GM12875 (cell line): ENCODE results near the gene GRIN1.
A peak's percentile ranks its signal among the peaks of the same experiment; 100 is the strongest.

Experiments used
- H3K4me3 ChIP-seq: one replicate; pipeline ENCODE4 v1.5.1; 2011; ENCODE audit warnings: low read depth, low read length, control low read depth
- TF ChIP-seq, protein P1 (sequence below): IDR thresholded peaks from 2 replicates; pipeline ENCODE4 v1.5.1; 2011; ENCODE audit warnings: low read depth, mild to moderate bottlenecking, control low read depth, inconsistent platforms, low read length, moderate library complexity, borderline replicate concordance; ENCODE audit not compliant: insufficient read depth

Gene GRIN1

DNA sequence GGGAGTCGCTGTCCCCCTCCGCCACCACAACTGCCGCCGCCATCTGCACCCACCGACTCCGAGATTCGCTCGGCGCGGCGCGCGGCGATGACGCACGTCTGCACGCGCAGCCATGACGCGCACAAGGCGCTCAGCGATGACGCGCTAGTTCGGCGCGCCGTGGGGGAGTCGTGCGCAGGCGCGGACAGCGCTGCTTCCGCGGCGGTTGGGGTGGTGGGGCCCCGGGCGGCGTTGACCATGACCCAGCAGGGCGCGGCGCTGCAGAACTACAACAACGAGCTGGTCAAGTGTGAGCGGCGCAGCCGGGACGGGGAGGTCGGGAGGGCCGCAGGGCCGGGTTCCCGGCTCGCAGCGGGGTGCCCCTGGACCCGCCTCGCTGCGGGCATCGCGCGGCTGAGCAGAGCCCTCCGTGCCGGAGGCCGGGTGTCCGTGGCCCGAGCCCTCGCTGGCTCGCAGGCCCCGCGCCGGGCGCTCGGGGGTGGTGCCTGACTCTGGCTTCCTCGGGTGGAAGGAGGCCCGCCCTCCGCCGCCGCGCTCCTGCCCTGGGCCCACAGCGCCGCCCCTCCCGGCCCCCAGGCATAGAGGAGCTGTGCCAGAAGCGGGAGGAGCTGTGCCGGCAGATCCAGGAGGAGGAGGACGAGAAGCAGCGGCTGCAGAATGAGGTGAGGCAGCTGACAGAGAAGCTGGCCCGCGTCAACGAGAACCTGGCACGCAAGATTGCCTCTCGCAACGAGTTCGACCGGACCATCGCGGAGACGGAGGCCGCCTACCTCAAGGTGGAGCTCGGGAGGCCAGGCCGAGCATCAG is 49.7 kb downstream of the GRIN1 start, which contains the start of the genes ANAPC2 and SSNA1:
TSS of gene ANAPC2 (minus strand) at position 71 of the 807 bp plus-strand sequence. CDS start at position 43, 28 bp downstream.
TSS of gene SSNA1 (plus strand) at position 187 of the 807 bp plus-strand sequence. CDS start at position 238, 51 bp downstream.
- TF ChIP-seq, protein P1, sequence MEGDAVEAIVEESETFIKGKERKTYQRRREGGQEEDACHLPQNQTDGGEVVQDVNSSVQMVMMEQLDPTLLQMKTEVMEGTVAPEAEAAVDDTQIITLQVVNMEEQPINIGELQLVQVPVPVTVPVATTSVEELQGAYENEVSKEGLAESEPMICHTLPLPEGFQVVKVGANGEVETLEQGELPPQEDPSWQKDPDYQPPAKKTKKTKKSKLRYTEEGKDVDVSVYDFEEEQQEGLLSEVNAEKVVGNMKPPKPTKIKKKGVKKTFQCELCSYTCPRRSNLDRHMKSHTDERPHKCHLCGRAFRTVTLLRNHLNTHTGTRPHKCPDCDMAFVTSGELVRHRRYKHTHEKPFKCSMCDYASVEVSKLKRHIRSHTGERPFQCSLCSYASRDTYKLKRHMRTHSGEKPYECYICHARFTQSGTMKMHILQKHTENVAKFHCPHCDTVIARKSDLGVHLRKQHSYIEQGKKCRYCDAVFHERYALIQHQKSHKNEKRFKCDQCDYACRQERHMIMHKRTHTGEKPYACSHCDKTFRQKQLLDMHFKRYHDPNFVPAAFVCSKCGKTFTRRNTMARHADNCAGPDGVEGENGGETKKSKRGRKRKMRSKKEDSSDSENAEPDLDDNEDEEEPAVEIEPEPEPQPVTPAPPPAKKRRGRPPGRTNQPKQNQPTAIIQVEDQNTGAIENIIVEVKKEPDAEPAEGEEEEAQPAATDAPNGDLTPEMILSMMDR = peak; percentile 56
- peak within 1 kb of the TSS; percentile 84 for H3K4me3 ChIP-seq

DNA sequence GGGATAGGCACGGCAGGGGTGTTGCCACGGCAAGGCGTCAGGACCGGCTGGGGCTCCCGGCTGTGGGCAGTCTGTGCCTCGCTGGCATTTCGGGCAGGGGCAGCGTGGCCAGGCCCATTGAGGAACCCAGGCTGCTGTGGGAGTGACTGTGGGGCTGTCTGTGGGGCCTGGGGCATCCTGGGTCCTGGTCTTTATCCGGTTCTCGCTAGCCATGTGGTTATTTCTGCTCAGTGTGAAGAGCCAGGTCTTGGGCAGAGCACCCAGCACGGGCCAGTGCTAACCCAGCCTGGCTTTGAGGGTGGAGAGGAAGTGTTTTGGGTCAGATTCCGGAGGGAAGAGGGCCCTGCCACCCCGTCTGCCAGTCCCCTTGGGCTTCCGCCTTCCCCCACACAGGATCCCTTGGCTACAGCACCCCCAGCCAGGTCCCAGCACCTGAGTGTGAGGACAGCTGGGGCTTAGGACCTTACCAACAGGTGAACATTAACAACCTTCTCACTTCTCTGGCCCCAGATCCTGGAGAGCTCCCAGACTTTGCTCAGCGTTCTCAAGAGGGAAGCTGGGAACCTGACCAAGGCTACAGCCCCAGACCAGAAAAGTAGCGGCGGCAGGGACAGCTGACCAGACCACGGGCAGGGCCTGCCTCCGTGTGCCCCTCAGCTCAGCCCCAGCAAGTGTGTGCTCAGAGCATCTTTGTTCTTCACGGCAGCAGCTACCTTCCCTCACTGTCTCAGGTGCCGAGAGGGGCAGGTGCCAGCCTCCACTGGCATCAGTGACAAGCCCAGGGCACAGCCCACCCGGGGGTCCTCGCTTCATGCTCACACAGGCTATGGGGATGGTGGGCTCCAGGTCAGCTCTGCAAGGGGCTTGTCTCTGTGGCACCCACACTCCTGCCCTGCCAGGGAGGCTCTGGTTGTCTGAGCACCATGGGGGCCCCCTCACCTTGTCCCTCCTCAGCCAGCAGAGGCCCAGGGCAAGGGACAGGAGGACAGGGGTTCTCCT is 50.6 kb downstream of the GRIN1 start:
- TF ChIP-seq, protein P1 = no peak
- peak overlapping the region; percentile 84 for H3K4me3 ChIP-seq

DNA sequence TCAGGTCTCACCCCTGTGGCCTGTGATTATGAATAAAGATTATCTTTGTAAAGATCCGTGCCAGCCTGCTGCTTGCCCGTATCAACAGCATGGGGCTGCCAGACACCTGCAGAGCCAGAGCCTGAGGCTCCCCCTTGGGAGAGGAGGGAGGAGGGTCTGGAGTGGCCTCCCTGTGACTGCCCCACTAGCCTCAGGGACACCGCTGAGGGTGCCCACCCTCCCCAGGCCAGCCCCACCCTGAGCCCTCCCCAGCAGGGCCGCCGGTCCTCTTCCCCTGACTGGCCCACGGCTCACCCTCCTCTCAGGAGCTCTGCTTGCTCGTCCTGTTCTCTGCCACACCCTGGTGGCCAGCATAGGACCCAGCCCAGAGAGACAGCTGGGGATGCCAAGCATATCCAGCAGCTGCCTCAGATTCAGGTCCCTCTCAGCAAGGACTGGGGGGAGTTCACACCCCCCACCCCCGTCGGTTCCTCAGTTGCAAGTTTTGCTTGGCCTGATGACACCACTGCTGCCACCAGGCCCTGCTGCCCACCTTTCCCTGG is 51.4 kb downstream of the GRIN1 start:
- H3K4me3 ChIP-seq = no peak overlapping the region
- TF ChIP-seq, protein P1 = no peak

DNA sequence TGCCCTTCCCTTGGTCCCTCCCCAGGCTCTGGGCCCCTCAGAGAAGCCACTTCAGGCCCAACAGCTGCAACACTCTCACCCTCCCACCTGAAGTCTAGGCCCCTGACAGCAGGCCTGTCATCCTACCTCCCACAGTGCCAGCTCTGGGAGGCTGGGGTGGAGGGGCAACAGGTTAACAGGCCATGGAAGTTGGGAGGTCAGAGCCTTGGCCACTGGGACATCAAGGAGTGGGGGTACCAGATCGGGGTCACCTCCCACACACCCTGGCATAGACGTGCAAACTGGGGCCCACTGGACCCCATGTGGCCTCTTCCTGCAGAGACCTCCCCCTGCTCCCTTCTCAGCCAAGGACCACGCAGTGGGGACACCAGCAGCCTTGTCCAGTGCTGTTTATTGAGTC is 52.3 kb downstream of the GRIN1 start:
- H3K4me3 ChIP-seq = no peak overlapping the region
- TF ChIP-seq, protein P1 = no peak

DNA sequence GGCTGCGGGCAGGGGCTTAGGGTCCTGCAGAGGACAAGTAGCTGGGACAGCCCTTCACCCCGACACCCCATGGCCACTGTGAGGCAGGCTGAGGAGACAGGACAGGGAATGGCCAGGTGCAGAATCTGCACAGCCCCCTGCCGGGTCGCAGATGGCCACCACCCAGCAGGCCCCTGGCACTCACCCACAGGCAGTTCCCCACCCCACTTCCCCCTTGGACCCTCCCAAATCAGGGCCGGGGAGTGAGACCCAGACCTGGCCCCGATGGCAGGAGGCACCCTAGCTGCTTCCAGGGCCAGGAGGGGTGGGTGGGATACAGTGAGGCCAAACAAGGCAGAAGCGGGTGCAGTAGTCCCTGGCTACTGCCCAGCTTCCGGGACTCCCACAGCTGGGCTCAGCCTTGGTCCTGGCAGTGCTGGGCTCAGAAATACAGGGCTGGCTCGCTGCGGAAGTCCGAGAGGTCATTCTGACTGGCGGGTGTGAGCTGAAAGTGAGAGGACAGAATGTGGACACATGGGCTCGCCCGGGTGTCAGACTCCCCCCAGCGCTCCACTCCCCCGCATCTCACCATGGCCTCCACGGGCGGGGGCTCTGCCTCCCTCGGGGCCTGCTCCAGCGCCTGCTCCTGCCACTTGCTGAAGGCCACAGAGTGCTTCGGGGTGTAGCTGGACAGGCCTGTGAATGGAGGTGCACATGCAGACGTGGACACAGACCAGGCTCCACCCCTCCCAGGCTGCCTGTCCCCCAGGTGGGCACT is 52.9 kb downstream of the GRIN1 start:
- TF ChIP-seq, protein P1 = no peak

DNA sequence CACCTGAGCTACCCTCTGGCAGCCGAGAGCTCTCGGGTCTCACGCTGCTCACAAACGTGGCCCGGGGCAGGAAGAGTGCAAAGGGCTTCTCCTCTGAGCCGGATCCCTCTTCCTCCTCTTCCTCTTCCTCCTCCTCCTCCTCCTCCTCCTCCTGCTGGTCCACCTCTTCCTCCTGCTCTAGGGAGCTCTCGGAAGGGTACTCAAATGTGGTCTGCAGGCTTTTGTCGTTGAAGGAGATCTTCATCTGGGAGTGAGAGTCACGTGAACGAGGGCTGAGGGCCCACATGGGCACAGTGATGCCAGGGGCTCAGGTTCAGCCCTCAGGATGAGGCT is 53.5 kb downstream of the GRIN1 start:
- H3K4me3 ChIP-seq = no peak overlapping the region
- TF ChIP-seq, protein P1 = no peak

More for the DNA sequence above, 52.9 kb downstream of the GRIN1 start:
- H3K4me3 ChIP-seq = no peak overlapping the region
